Caco-2 (cell line): Measurements from ENCODE around the gene MED12L. TPM values are rescaled to one million over a fixed set of nuclear protein-coding genes. Genes with fewer than 3 reads are reported as not detected.

ENCODE experiments used
- BruUV-seq: library from RNA; stranded (reverse); fragments of 400-500 nt; replicated peaks from 2 replicates; lab custom pipeline; 2021; lab: Mats Ljungman, UMichigan
- CTCF ChIA-PET: fragments of 300-600 bp; sonication (Branson Sonifier 250); formaldehyde crosslinking; loops from one replicate; lab custom pipeline; 2022; ENCODE audit warnings: antibody characterized with exemption; lab: Charles Lee
- POLR2A ChIA-PET: fragments of 300-600 bp; sonication (Branson Sonifier 250); formaldehyde crosslinking; loops from one replicate; lab custom pipeline; 2022; ENCODE audit warnings: antibody characterized with exemption; lab: Charles Lee
- DNase-seq, 2 experiments: peaks; one replicate each; pipeline versions ENCODE4 v3.0.0 to v3.0.0-alpha.2; 2020 to 2022
- H3K27me3 ChIP-seq: replicated peaks from 2 replicates; pipeline ENCODE4 v1.6.0; 2011; ENCODE audit warnings: low read length; ENCODE audit not compliant: control insufficient read depth, insufficient read depth
- H3K36me3 ChIP-seq: 2 replicates; pipeline ENCODE4 v1.5.1; 2011; ENCODE audit warnings: low read length; ENCODE audit not compliant: control insufficient read depth, insufficient read depth
- H3K4me1 ChIP-seq: fragments of 250-450 bp; sonication (Bioruptor Pico); 2 replicates; pipeline ENCODE4 v1.5.1; 2020; ENCODE audit warnings: mild to moderate bottlenecking
- H3K4me3 ChIP-seq: 2 replicates; pipeline ENCODE4 v1.5.1; 2011; ENCODE audit warnings: low read depth, mild to moderate bottlenecking, control low read depth, low read length
- H3K9me3 ChIP-seq: fragments of 250-450 bp; sonication (Bioruptor Pico); 2 replicates; pipeline ENCODE4 v1.5.1; 2020; ENCODE audit warnings: mild to moderate bottlenecking, moderate library complexity
- H3K27ac Mint-ChIP-seq: one replicate; pipeline ENCODE4 v1.8.0; 2022; ENCODE audit warnings: mixed read lengths; ENCODE audit not compliant: unreplicated experiment
- H3K27me3 Mint-ChIP-seq: one replicate; pipeline ENCODE4 v1.8.0; 2022; ENCODE audit warnings: mixed read lengths; ENCODE audit not compliant: insufficient read depth, unreplicated experiment
- H3K36me3 Mint-ChIP-seq: one replicate; pipeline ENCODE4 v1.8.0; 2022; ENCODE audit warnings: mild to moderate bottlenecking, mixed read lengths; ENCODE audit not compliant: insufficient read depth, unreplicated experiment
- H3K4me1 Mint-ChIP-seq: one replicate; pipeline ENCODE4 v1.8.0; 2022; ENCODE audit warnings: low read depth, mixed read lengths; ENCODE audit not compliant: unreplicated experiment
- H3K4me3 Mint-ChIP-seq: one replicate; pipeline ENCODE4 v1.8.0; 2022; ENCODE audit warnings: mild to moderate bottlenecking, moderate library complexity, mixed read lengths; ENCODE audit not compliant: unreplicated experiment
- H3K9me3 Mint-ChIP-seq: one replicate; pipeline ENCODE4 v1.8.0; 2022; ENCODE audit warnings: mixed read lengths; ENCODE audit not compliant: unreplicated experiment
- CTCF ChIP-seq, 2 experiments: fragments of 200-600 bp in 1 of 2; IDR thresholded peaks; 1 replicate in 1 of 2; 2 replicates in 1 of 2; pipeline versions ENCODE4 v1.5.1 to v1.8.0; 2011 to 2022; ENCODE audit warnings: antibody characterized with exemption in 1 of 2, control low read depth in 1 of 2, inconsistent platforms in 1 of 2, low read depth in 1 of 2, low read length in 1 of 2, mild to moderate bottlenecking in 1 of 2, moderate library complexity in 1 of 2; ENCODE audit not compliant: insufficient read depth in 1 of 2, severe bottlenecking in 1 of 2, unreplicated experiment in 1 of 2
- intact Hi-C: fragments of 100-400 bp; cut with micrococcal nuclease; formaldehyde crosslinking; loops from one replicate; pipeline ENCODE4 v1.10.0; 2022; ENCODE audit not compliant: unreplicated experiment
- total RNA-seq: library from RNA; stranded (reverse); gene quantifications from 2 replicates; pipeline ENCODE4 v1.2.3, GENCODE V29; 2022

MED12L gene
- total RNA-seq, 1 experiment from 2014 or later, result 21.5 TPM

GRCh38 chr3:151309566-151309965, 224.1 kb downstream of the MED12L start:
- H3K4me1 ChIP-seq, result peaks cover 12% of the 10 kb centered on the region
- intact Hi-C loops, result no loop called here
- ChIA-PET POLR2A (no interaction called here), CTCF (no interaction called here)
- TF ChIP-seq CTCF (IDR thresholded peaks at IDR 0.05; ENCODE audit: insufficient read depth in 1 of 2, low read depth in 1 of 2, low read length in 1 of 2, severe bottlenecking in 1 of 2, unreplicated experiment in 1 of 2), result no peak
- Mint-ChIP-seq H3K27me3 (no peaks in the 10 kb centered on the region), H3K4me3 (no peak overlapping the region), H3K27ac (no peak overlapping the region), H3K4me1 (peaks cover 15% of the 10 kb centered on the region), H3K36me3 (peaks cover 5% of the 10 kb centered on the region), H3K9me3 (no peaks in the 10 kb centered on the region)
- no peaks in the 10 kb centered on the region for H3K9me3 ChIP-seq
- no peaks in the 10 kb centered on the region for H3K27me3 ChIP-seq
- no peak overlapping the region for H3K4me3 ChIP-seq
- BruUV-seq, result no TSS peak
- DNase-seq, result no peak
- no peaks in the 10 kb centered on the region for H3K36me3 ChIP-seq

- Mint-ChIP-seq H3K27me3 (no peaks in the 10 kb centered on the region), H3K36me3 (no peaks in the 10 kb centered on the region), H3K27ac (no peak overlapping the region), H3K9me3 (no peaks in the 10 kb centered on the region), H3K4me1 (peaks cover 12% of the 10 kb centered on the region), H3K4me3 (no peak overlapping the region)
- H3K4me1 ChIP-seq, result no peaks in the 10 kb centered on the region
- BruUV-seq, result no TSS peak
- ChIA-PET POLR2A (no interaction called here), CTCF (no interaction called here)
- intact Hi-C loops, result no loop called here
- no peaks in the 10 kb centered on the region for H3K9me3 ChIP-seq
- no peaks in the 10 kb centered on the region for H3K36me3 ChIP-seq
- H3K4me3 ChIP-seq, result no peak overlapping the region
- TF ChIP-seq CTCF (IDR thresholded peaks at IDR 0.05; ENCODE audit: insufficient read depth in 1 of 2, low read depth in 1 of 2, low read length in 1 of 2, severe bottlenecking in 1 of 2, unreplicated experiment in 1 of 2), result no peak
- no peaks in the 10 kb centered on the region for H3K27me3 ChIP-seq
- no peak for DNase-seq
Observed at GRCh38 chr3:151312972-151313371, 227.5 kb downstream of the MED12L start.

GRCh38 chr3:151314137-151314536, 228.7 kb downstream of the MED12L start:
- H3K4me3 Mint-ChIP-seq, result no peak overlapping the region
- H3K36me3 ChIP-seq, result no peaks in the 10 kb centered on the region
- DNase-seq, result no peak
- H3K4me1 ChIP-seq, result no peaks in the 10 kb centered on the region
- ChIA-PET POLR2A (no interaction called here), CTCF (no interaction called here)
- H3K27me3 Mint-ChIP-seq, result no peaks in the 10 kb centered on the region
- H3K9me3 ChIP-seq, result no peaks in the 10 kb centered on the region
- H3K9me3 Mint-ChIP-seq, result no peaks in the 10 kb centered on the region
- H3K27me3 ChIP-seq, result no peaks in the 10 kb centered on the region
- no peaks in the 10 kb centered on the region for H3K36me3 Mint-ChIP-seq
- TF ChIP-seq CTCF (IDR thresholded peaks at IDR 0.05; ENCODE audit: insufficient read depth in 1 of 2, low read depth in 1 of 2, low read length in 1 of 2, severe bottlenecking in 1 of 2, unreplicated experiment in 1 of 2), result no peak
- no peak overlapping the region for H3K27ac Mint-ChIP-seq
- no peak overlapping the region for H3K4me3 ChIP-seq
- intact Hi-C loops, result no loop called here
- H3K4me1 Mint-ChIP-seq, result peaks cover 12% of the 10 kb centered on the region
- BruUV-seq, result no TSS peak
